Measurements from ENCODE around the gene TCF19.
A peak's percentile ranks its signal among the peaks of the same experiment; 100 is the strongest.
"Not testable (repeated sequence)": the region's sequence is repeated elsewhere in the genome, so short reads cannot be mapped to it uniquely, and the experiment has no call there.

TCF19 gene

DNA sequence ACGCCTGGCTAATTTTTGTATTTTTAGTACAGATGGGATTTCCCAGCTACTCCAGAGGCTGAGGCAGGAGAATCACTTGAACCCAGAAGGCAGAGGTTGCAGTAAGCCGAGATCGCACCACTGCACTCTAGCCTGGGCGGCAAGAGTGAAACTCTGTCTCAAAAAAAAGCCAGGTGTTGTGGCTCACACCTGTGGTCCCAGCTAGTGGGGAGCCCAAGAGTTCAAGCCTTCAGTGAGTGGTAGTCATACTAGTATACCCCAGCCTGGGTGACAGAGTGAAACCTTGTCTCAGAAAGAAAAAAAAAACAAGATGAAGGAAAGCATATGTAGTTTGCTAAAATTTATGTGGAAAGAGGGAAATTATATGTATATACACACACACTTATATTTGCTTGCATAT lies 32.1 kb downstream of the TCF19 start:
- TF ChIP-seq, protein P1, sequence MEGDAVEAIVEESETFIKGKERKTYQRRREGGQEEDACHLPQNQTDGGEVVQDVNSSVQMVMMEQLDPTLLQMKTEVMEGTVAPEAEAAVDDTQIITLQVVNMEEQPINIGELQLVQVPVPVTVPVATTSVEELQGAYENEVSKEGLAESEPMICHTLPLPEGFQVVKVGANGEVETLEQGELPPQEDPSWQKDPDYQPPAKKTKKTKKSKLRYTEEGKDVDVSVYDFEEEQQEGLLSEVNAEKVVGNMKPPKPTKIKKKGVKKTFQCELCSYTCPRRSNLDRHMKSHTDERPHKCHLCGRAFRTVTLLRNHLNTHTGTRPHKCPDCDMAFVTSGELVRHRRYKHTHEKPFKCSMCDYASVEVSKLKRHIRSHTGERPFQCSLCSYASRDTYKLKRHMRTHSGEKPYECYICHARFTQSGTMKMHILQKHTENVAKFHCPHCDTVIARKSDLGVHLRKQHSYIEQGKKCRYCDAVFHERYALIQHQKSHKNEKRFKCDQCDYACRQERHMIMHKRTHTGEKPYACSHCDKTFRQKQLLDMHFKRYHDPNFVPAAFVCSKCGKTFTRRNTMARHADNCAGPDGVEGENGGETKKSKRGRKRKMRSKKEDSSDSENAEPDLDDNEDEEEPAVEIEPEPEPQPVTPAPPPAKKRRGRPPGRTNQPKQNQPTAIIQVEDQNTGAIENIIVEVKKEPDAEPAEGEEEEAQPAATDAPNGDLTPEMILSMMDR (IDR thresholded peaks at IDR 0.05; ENCODE audit: low read depth, low read length): no peak
- H3K4me3 ChIP-seq (ENCODE audit: low read depth, low read length): no peak overlapping the region
- in situ Hi-C loops (cut with HindIII; ENCODE audit: low sequenced_read_pairs): no loop called here
- DNase-seq (ENCODE audit: low read depth, low spot score): no peak

DNA sequence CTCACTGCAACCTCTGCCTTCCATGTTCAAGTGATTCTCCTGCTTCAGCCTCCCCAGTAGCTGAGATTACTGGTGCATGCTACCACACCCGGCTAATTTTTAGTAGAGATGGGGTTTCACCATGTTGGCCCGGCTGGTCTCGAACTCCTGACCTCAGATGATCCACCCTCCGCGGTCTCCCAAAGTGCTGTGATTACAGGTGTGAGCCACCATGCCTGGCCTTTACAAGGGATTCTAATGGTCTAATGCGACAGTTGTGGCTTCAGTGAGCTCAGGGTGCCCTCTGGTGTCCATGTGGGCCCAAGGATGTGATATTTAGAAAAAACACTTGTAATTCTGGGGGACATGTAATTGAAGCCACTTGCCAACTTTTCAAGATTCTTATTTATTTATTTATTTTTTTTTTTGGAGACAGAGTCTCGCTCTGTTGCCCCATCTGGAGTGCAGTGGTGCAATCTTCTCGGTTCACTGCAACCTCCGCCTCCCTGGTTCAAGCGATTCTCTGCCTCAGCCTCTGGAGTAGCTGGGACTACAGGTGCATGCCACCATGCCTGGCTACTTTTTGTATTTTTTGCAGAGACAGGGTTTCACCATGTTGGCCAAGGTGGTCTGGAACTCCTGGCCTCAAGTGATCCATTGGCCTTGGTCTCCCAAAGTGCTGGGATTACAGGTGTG lies 34.2 kb downstream of the TCF19 start:
- H3K4me3 ChIP-seq (ENCODE audit: low read depth, low read length); in situ Hi-C loops (cut with HindIII; ENCODE audit: low sequenced_read_pairs): not testable (repeated sequence)
- TF ChIP-seq, protein P1 (IDR thresholded peaks at IDR 0.05; ENCODE audit: low read depth, low read length): peak; percentile 73
- peak; percentile 69 for DNase-seq (ENCODE audit: low read depth, low spot score)

DNA sequence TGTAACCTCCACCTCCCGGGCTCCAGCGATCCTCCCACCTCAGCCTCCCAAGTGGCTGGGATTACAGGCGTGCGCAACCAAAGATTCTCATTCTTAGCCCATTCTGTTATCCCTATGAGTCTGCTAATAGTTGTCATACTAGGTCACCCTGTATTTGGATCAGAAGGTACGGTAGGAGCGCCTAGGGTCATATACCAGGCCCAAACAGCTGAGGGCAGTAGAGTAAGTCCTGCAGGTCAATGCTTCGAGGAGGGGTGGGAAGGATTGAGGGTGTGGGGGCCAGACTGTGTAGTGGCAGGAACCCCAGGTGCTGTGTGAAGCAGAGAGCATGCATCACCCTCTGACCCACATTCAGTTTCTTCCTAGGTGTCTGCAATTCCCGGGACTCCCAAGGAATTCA lies 34.8 kb downstream of the TCF19 start:
- in situ Hi-C loops (cut with HindIII; ENCODE audit: low sequenced_read_pairs): no loop called here
- no peak for DNase-seq (ENCODE audit: low read depth, low spot score)
- TF ChIP-seq, protein P1 (IDR thresholded peaks at IDR 0.05; ENCODE audit: low read depth, low read length): no peak
- no peak overlapping the region for H3K4me3 ChIP-seq (ENCODE audit: low read depth, low read length)

DNA sequence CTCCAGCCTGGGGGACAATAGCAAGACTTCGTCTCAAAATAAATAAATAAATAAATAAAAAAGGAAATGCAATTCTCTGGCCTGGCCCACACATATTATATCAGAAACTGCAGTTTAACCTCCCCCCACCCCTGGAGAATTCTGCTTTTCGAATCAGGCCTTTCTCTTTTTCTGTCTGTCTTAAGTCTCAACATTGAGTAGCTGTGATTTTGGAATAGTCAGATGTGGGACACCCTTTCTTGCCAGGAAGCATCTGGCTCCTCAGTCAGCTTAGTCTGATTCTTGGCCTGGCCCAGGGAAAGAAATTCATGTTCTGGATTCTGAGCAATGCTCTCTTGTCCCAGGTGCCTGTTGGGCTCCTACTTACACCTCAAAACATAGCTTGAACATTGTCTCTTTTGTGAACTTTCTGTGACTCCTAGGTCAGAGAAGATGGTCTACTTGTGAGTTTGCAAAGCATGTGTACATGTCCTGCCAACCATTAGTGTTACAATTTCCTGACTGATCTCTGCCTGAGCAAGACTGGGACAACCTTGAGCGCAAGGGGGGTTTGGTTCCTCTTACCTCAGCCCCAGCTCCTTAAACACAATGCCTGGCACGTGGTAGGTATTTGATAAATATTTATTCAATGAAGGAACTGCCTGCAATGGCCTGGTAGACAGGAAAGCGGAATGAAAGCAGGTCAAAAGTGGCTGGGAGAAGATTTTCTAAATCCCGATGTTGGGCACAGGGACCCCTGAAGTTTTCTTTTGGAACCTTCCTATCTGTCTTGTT lies 35.9 kb downstream of the TCF19 start:
- in situ Hi-C loops (cut with HindIII; ENCODE audit: low sequenced_read_pairs): no loop called here
- TF ChIP-seq, protein P1 (IDR thresholded peaks at IDR 0.05; ENCODE audit: low read depth, low read length): no peak
- no peak overlapping the region for H3K4me3 ChIP-seq (ENCODE audit: low read depth, low read length)
- no peak for DNase-seq (ENCODE audit: low read depth, low spot score)

DNA sequence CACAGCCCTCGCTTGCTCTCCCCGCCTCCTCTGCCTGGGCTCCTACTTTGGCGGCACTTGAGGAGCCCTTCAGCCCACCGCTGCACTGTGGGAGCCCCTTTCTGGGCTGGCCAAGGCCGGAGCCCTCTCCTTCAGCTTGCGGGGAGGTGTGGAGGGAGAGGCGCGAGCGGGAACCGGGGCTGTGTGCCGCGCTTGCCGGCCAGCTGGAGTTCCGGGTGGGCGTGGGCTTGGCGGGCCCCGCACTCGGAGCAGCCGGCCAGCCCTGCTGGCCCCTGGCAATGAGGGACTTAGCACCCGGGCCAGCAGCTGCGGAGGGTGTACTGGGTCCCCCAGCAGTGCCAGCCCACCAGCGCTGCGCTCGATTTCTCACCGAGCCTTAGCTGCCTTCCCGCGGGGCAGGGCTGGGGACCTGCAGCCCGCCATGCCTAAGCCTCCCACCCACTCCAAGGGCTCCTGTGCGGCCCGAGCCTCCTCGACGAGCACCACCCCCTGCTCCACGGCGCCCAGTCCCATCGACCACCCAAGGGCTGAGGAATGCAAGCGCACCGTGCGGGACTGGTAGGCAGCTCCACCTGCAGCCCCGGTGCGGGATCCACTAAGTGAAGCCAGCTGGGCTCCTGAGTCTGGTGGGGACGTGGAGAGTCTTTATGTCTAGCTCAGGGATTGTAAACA lies 37.1 kb downstream of the TCF19 start:
- H3K4me3 ChIP-seq (ENCODE audit: low read depth, low read length); in situ Hi-C loops (cut with HindIII; ENCODE audit: low sequenced_read_pairs); DNase-seq (ENCODE audit: low read depth, low spot score): not testable (repeated sequence)

DNA sequence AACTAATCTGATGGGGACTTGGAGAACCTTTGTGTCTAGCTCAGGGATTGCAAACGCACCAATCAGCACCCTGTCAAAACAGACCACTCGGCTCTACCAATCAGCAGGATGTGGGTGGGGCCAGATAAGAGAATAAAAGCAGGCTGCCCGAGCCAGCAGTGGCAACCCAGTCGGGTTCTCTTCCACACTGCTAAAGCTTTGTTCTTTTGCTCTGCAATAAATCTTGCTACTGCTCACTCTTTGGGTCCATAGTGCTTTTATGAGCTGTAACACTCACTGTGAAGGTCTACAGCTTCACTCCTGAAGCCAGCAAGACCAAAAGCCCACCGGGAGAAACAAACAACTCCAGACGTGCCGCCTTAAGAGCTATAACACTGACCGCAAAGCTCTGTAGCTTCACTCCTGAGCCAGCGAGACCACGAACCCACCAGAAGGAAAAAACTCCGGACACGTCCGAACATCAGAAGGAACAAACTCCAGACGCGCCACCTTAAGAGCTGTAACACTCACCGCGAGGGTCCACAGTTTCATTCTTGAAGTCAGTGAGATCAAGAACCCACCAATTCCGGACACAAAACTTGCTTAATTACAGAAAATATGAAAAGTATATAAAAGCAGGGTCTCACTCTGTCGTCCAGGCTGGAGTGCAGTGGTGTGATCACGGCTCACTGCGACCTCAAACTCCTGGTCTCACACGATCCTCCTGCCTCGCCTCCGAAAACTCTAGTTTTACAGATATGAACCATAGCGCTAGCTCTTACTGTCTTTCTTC lies 38.0 kb downstream of the TCF19 start:
- in situ Hi-C loops (cut with HindIII; ENCODE audit: low sequenced_read_pairs); DNase-seq (ENCODE audit: low read depth, low spot score); H3K4me3 ChIP-seq (ENCODE audit: low read depth, low read length): not testable (repeated sequence)

DNA sequence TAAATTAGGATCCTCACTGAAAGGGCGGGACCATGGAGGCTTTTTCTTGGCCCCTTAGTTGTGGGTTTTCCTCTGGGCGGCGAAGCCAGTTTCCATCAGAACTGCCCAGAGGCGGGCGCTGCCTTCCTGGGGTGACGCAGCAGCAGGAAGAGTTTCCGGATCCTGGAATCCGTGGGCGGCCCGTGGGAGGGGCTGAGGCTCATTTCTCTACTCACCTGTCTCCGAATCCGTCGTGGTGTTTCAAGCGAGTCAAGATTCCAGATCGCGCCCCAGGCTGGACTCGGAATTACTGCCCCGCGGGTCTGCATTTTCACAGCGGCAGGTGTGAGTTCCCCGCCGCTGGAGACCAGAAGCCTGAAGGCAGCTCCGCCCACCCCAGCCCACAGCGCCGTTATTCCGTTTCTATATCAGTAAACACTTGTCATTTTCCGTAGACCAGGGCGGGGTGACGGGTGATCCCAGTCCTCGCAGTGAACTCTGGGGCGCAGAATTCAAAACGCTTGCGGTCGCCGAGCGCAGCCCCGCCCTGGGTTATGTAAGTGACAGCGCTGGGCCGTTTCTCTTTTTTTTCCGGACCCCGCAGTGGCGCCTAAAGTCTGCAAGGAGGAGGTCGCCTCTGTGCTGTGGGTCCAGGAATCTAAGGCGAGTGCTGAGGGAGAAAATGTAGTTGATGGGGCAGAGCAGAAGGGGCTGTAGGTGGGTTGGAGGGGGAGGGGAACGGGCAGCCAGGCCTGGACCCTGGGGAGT lies 39.3 kb downstream of the TCF19 start:
- peak overlapping the region; percentile 65 for H3K4me3 ChIP-seq (ENCODE audit: low read depth, low read length)
- TF ChIP-seq, protein P1 (IDR thresholded peaks at IDR 0.05; ENCODE audit: low read depth, low read length): no peak
- DNase-seq (ENCODE audit: low read depth, low spot score): peak; percentile 81
- in situ Hi-C loops (cut with HindIII; ENCODE audit: low sequenced_read_pairs): no loop called here

DNA sequence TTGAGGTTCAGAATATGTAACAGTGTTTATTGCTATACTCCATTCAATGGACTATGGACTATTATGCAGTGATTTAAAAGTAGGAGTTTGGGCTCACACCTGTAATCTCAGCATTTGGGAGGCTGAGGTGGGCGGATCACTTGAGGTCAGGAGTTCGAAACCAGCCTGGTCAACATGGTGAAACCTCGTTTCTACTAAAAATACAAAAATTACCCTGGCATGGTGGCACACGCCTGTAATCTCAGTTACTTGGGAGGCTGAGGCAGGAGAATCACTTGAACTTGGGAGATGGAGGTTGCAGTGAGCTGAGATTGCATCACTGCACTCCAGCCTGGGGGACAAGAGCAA lies 40.7 kb downstream of the TCF19 start:
- H3K4me3 ChIP-seq (ENCODE audit: low read depth, low read length); DNase-seq (ENCODE audit: low read depth, low spot score); in situ Hi-C loops (cut with HindIII; ENCODE audit: low sequenced_read_pairs): not testable (repeated sequence)

All from astrocyte of the spinal cord (primary cell).